Prostate gland (tissue), 2 donors: ENCODE data around the gene KIF18B. TPM values are rescaled to one million over a fixed set of nuclear protein-coding genes. Genes with fewer than 3 reads are reported as not detected.

Experiments used
- DNase-seq: peaks from one replicate; pipeline ENCODE4 v3.0.0-alpha.2; 2019; ENCODE audit warnings: low spot score
- H3K27ac ChIP-seq, 2 donors: fragments of 200-600 bp; sonication (generic); 2 replicates each; pipeline ENCODE4 v1.5.1; 2017 to 2019
- H3K27me3 ChIP-seq: fragments of 200-600 bp; sonication (generic); replicated peaks from 2 replicates; pipeline ENCODE4 v1.5.1; 2019; ENCODE audit not compliant: insufficient read depth
- H3K36me3 ChIP-seq, 2 donors: fragments of 200-600 bp; sonication (generic); 1 replicate in 1 of 2; 2 replicates in 1 of 2; pipeline versions ENCODE4 v1.5.1 to v1.8.1; 2017 to 2019
- H3K4me1 ChIP-seq: fragments of 200-600 bp; sonication (generic); replicated peaks from 2 replicates; pipeline ENCODE4 v1.5.1; 2019
- H3K4me3 ChIP-seq, 2 donors: fragments of 200-600 bp; sonication (generic); 2 replicates each; pipeline ENCODE4 v1.5.1; 2017 to 2019
- H3K9me3 ChIP-seq: fragments of 200-600 bp; sonication (generic); 2 replicates; pipeline ENCODE4 v1.5.1; 2017
- POLR2A ChIP-seq: fragments of 450-650 bp; IDR thresholded peaks from one replicate; pipeline ENCODE4 v1.6.1; 2016; ENCODE audit warnings: antibody characterized with exemption, mild to moderate bottlenecking
- POLR2AphosphoS5 ChIP-seq: sonication (generic); formaldehyde crosslinking; IDR thresholded peaks from one replicate; pipeline ENCODE4 v1.6.1; 2017; ENCODE audit warnings: antibody characterized with exemption
- WGBS: methylation state at CpG from one replicate; pipeline ENCODE4 v1.1.5; 2018; 5-methylcytosine and 5-hydroxymethylcytosine counted together
- intact Hi-C: fragments of 100-400 bp; cut with DNase I; formaldehyde crosslinking; loops from one replicate; pipeline ENCODE4 v1.14.2; 2022
- total RNA-seq, 2 donors: library from RNA; depleted of rRNA; stranded (reverse); fragments of >200 nt; gene quantifications; one replicate each; pipeline ENCODE4 v1.1.0, GENCODE V29; 2016
- TF ChIP-seq, protein P1 (sequence below), 4 experiments: fragments of 200-600 bp in 2 of 4; fragments of 450-650 bp in 2 of 4; sonication (generic) in 2 of 4; IDR thresholded peaks; 1 replicate in 3 of 4; 2 replicates in 1 of 4; pipeline ENCODE4 v1.5.1; 2016 to 2019; ENCODE audit warnings: antibody characterized with exemption in 4 of 4, mild to moderate bottlenecking in 2 of 4, moderate library complexity in 2 of 4

Gene KIF18B
- total RNA-seq, 2 donors from 2014 or later = 1.8 to 2.5 TPM

DNA sequence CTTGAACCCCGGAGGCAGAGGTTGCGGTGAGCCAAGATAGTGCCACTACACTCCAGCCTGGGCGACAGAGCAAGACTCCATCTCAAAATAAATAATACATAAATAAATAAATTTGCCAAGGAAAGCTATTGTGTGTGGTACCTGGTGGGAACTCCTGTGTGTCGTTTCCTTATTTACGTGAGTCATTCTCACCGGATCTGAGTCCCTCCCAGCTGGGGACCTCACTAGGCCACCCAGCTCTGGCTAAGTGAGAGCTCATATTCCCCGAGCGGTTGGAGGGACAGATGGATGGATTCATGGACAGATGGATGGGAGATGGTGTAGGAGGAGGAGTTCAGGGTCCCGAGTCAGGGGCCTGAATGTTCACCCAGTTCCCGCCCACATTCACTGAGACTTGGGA is 43.4 kb upstream of the KIF18B start:
- H3K27me3 ChIP-seq = no peaks in the 10 kb centered on the region
- H3K4me1 ChIP-seq = no peaks in the 10 kb centered on the region
- no peak overlapping the region for H3K4me3 ChIP-seq
- H3K36me3 ChIP-seq = no peaks in the 10 kb centered on the region
- DNase-seq = no peak
- TF ChIP-seq POLR2AphosphoS5 = no peak
- TF ChIP-seq, protein P1, sequence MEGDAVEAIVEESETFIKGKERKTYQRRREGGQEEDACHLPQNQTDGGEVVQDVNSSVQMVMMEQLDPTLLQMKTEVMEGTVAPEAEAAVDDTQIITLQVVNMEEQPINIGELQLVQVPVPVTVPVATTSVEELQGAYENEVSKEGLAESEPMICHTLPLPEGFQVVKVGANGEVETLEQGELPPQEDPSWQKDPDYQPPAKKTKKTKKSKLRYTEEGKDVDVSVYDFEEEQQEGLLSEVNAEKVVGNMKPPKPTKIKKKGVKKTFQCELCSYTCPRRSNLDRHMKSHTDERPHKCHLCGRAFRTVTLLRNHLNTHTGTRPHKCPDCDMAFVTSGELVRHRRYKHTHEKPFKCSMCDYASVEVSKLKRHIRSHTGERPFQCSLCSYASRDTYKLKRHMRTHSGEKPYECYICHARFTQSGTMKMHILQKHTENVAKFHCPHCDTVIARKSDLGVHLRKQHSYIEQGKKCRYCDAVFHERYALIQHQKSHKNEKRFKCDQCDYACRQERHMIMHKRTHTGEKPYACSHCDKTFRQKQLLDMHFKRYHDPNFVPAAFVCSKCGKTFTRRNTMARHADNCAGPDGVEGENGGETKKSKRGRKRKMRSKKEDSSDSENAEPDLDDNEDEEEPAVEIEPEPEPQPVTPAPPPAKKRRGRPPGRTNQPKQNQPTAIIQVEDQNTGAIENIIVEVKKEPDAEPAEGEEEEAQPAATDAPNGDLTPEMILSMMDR (IDR thresholded peaks at IDR 0.05) = no peak
- TF ChIP-seq POLR2A = no peak
- 77% methylated on average over 10 of the region's 10 CpGs for WGBS
- intact Hi-C loops = no loop called here
- H3K27ac ChIP-seq = no peak overlapping the region
- no peaks in the 10 kb centered on the region for H3K9me3 ChIP-seq

GRCh38 chr17:44989552-44990138 is 42.1 kb upstream of the KIF18B start:
- TF ChIP-seq, protein P1 (IDR thresholded peaks at IDR 0.05) = no peak
- TF ChIP-seq POLR2AphosphoS5 = no peak
- no peak overlapping the region for H3K4me3 ChIP-seq
- WGBS = 86% methylated on average over 17 of the region's 17 CpGs
- no peaks in the 10 kb centered on the region for H3K4me1 ChIP-seq
- no peaks in the 10 kb centered on the region for H3K9me3 ChIP-seq
- no peaks in the 10 kb centered on the region for H3K36me3 ChIP-seq
- no peaks in the 10 kb centered on the region for H3K27me3 ChIP-seq
- H3K27ac ChIP-seq = no peak overlapping the region
- DNase-seq = no peak
- intact Hi-C loops = no loop called here

- intact Hi-C loops = no loop called here
- no peak for DNase-seq
- Histone ChIP-seq H3K36me3 (no peaks in the 10 kb centered on the region), H3K27me3 (no peaks in the 10 kb centered on the region), H3K4me3 (no peak overlapping the region), H3K4me1 (no peaks in the 10 kb centered on the region), H3K27ac (no peak overlapping the region), H3K9me3 (no peaks in the 10 kb centered on the region)
- 76% methylated on average over 34 of the region's 34 CpGs for WGBS
- TF ChIP-seq POLR2A (no peak), POLR2AphosphoS5 (no peak)
- TF ChIP-seq, protein P1 (IDR thresholded peaks at IDR 0.05) = no peak
Measured at GRCh38 chr17:44988044-44988942, 40.7 kb upstream of the KIF18B start.

- H3K27ac ChIP-seq = no peak overlapping the region
- DNase-seq = no peak
- WGBS = 39% methylated on average over 4 of the region's 4 CpGs
- TF ChIP-seq POLR2AphosphoS5 = no peak
- TF ChIP-seq, protein P1 (IDR thresholded peaks at IDR 0.05) = no peak
- no peak for TF ChIP-seq POLR2A
- no peaks in the 10 kb centered on the region for H3K27me3 ChIP-seq
- H3K4me1 ChIP-seq = no peaks in the 10 kb centered on the region
- H3K36me3 ChIP-seq = no peaks in the 10 kb centered on the region
- intact Hi-C loops = no loop called here
- H3K9me3 ChIP-seq = no peaks in the 10 kb centered on the region
- no peak overlapping the region for H3K4me3 ChIP-seq
Measured at GRCh38 chr17:44983563-44983962, 36.0 kb upstream of the KIF18B start.
